Endodermal cell (in vitro differentiated cells): ENCODE measurements around the gene NCBP3. TPM values are rescaled to one million over a fixed set of nuclear protein-coding genes. Genes with fewer than 3 reads are reported as not detected.

ENCODE experiments used
- DNase-seq: peaks from one replicate; pipeline ENCODE4 v3.0.0-alpha.2; 2017
- H3K27ac ChIP-seq: 2 replicates; pipeline ENCODE4 v1.5.1; 2013; ENCODE audit warnings: mild to moderate bottlenecking, low read depth, low read length, moderate library complexity
- H3K27me3 ChIP-seq: 2 replicates; pipeline ENCODE4 v1.6.1; 2013; ENCODE audit warnings: mild to moderate bottlenecking, low read length, moderate library complexity; ENCODE audit not compliant: insufficient read depth, control insufficient read depth, poor library complexity, severe bottlenecking
- H3K36me3 ChIP-seq: 2 replicates; pipeline ENCODE4 v1.7.0; 2013; ENCODE audit warnings: mild to moderate bottlenecking, low read length, moderate library complexity; ENCODE audit not compliant: control insufficient read depth, insufficient read depth
- H3K4me1 ChIP-seq: one replicate; pipeline ENCODE4 v1.7.0; 2013; ENCODE audit warnings: low read length; ENCODE audit not compliant: control insufficient read depth, insufficient read depth
- H3K4me3 ChIP-seq: 2 replicates; pipeline ENCODE4 v1.5.1; 2013; ENCODE audit warnings: mild to moderate bottlenecking, low read length, moderate library complexity
- H3K9ac ChIP-seq: 2 replicates; pipeline ENCODE4 v1.6.1; 2013; ENCODE audit warnings: mild to moderate bottlenecking, low read length, moderate library complexity; ENCODE audit not compliant: poor library complexity, severe bottlenecking; ENCODE audit errors: extremely low read depth
- H3K9me3 ChIP-seq: 2 replicates; pipeline ENCODE4 v1.6.1; 2013; ENCODE audit warnings: mild to moderate bottlenecking, low read length, moderate library complexity; ENCODE audit not compliant: control insufficient read depth
- H3K27ac Mint-ChIP-seq: 2 replicates; pipeline ENCODE4 v1.8.0; 2020; ENCODE audit warnings: mixed read lengths
- H3K27me3 Mint-ChIP-seq: 2 replicates; pipeline ENCODE4 v1.8.0; 2021; ENCODE audit warnings: mild to moderate bottlenecking, mixed read lengths; ENCODE audit not compliant: insufficient read depth
- H3K36me3 Mint-ChIP-seq: 2 replicates; pipeline ENCODE4 v1.8.0; 2020; ENCODE audit warnings: low read depth, mixed read lengths
- H3K4me1 Mint-ChIP-seq: 2 replicates; pipeline ENCODE4 v1.8.0; 2020; ENCODE audit warnings: mixed read lengths
- H3K4me3 Mint-ChIP-seq: 2 replicates; pipeline ENCODE4 v1.8.0; 2020; ENCODE audit warnings: mild to moderate bottlenecking, moderate library complexity, mixed read lengths
- H3K9me3 Mint-ChIP-seq: 2 replicates; pipeline ENCODE4 v1.8.0; 2020; ENCODE audit warnings: mild to moderate bottlenecking, mixed read lengths
- CTCF ChIP-seq: fragments of 200-600 bp; sonication (generic); conservative IDR thresholded peaks from 2 replicates; pipeline ENCODE4 v1.5.0; 2021; ENCODE audit warnings: antibody characterized with exemption, mild to moderate bottlenecking
- WGBS, 2 experiments: methylation state at CpG; one replicate each; pipeline versions ENCODE4 v1.1.5 to v1.1.7; 2013; ENCODE audit warnings: missing lambda C conversion rate in 2 of 2, mixed read lengths in 1 of 2; ENCODE audit not compliant: insufficient coverage in 1 of 2, insufficient read length in 1 of 2; 5-methylcytosine and 5-hydroxymethylcytosine counted together
- total RNA-seq, 2 donors: library from RNA; stranded (reverse); fragmentation: NEBNext Ultra II Directional in 1 of 2; extraction: Animal tissue kit (Norgen Biotek cat#: 25700) in 1 of 2; gene quantifications; 2 replicates in 1 of 2; 3 replicates in 1 of 2; pipeline ENCODE4 v1.2.1, GENCODE V29; 2021

NCBP3 gene
- total RNA-seq, 2 donors from 2014 or later, result 74.5 to 75.9 TPM

GRCh38 chr17:3777366-3778120 is 68.5 kb downstream of the NCBP3 start:
- Mint-ChIP-seq H3K27me3 (no peaks in the 10 kb centered on the region), H3K36me3 (no peaks in the 10 kb centered on the region), H3K4me3 (no peak overlapping the region), H3K4me1 (no peaks in the 10 kb centered on the region), H3K9me3 (no peaks in the 10 kb centered on the region), H3K27ac (no peak overlapping the region)
- no peak for TF ChIP-seq CTCF
- no peak overlapping the region for H3K9ac ChIP-seq
- no peaks in the 10 kb centered on the region for H3K9me3 ChIP-seq
- WGBS, 2 experiments, result 87 to 97% methylated on average over 13 to 20 of the region's 20 CpGs
- H3K36me3 ChIP-seq, result no peaks in the 10 kb centered on the region
- H3K27ac ChIP-seq, result no peak overlapping the region
- H3K4me1 ChIP-seq, result no peaks in the 10 kb centered on the region
- H3K4me3 ChIP-seq, result no peak overlapping the region
- DNase-seq, result no peak
- H3K27me3 ChIP-seq, result no peaks in the 10 kb centered on the region

GRCh38 chr17:3773966-3774365 is 72.1 kb downstream of the NCBP3 start:
- TF ChIP-seq CTCF, result no peak
- 93 to 100% methylated on average over 1 to 3 of the region's 3 CpGs for WGBS, 2 experiments
- no peak overlapping the region for H3K9ac ChIP-seq

GRCh38 chr17:3773511-3773910 is 72.5 kb downstream of the NCBP3 start:
- no peak for TF ChIP-seq CTCF
- Mint-ChIP-seq H3K4me1 (peaks cover 3% of the 10 kb centered on the region), H3K9me3 (peaks cover 1% of the 10 kb centered on the region), H3K27ac (no peak overlapping the region), H3K27me3 (no peaks in the 10 kb centered on the region), H3K4me3 (no peak overlapping the region), H3K36me3 (no peaks in the 10 kb centered on the region)
- Histone ChIP-seq H3K27me3 (no peaks in the 10 kb centered on the region), H3K4me1 (no peaks in the 10 kb centered on the region), H3K9ac (no peak overlapping the region), H3K27ac (no peak overlapping the region), H3K36me3 (no peaks in the 10 kb centered on the region), H3K4me3 (no peak overlapping the region), H3K9me3 (no peaks in the 10 kb centered on the region)
- WGBS, 2 experiments, result 74 to 81% methylated on average over 5 of the region's 5 CpGs
- DNase-seq, result no peak

More at GRCh38 chr17:3773966-3774365, 72.1 kb downstream of the NCBP3 start:
- Mint-ChIP-seq H3K4me1 (peaks cover 2% of the 10 kb centered on the region), H3K36me3 (no peaks in the 10 kb centered on the region), H3K27ac (no peak overlapping the region), H3K4me3 (no peak overlapping the region), H3K27me3 (no peaks in the 10 kb centered on the region), H3K9me3 (no peaks in the 10 kb centered on the region)
- Histone ChIP-seq H3K36me3 (no peaks in the 10 kb centered on the region), H3K4me1 (no peaks in the 10 kb centered on the region), H3K4me3 (no peak overlapping the region), H3K27me3 (no peaks in the 10 kb centered on the region), H3K9me3 (no peaks in the 10 kb centered on the region), H3K27ac (no peak overlapping the region)
- DNase-seq, result no peak
